Panc1 (cell line): ENCODE data around the gene USP24. TPM values are rescaled to one million over a fixed set of nuclear protein-coding genes. Genes with fewer than 3 reads are reported as not detected.
A peak's percentile ranks its signal among the peaks of the same experiment; 100 is the strongest.

ENCODE experiments used
- ATAC-seq: fragments of 200-7000 bp; cut with Tn5 transposase; 2 replicates; pipeline ENCODE4 v1.9.1; 2020; ENCODE audit warnings: mild to moderate bottlenecking, moderate library complexity
- BruUV-seq: library from RNA; stranded (reverse); fragments of 400-500 nt; replicated peaks from 2 replicates; lab custom pipeline; 2021; lab: Mats Ljungman, UMichigan
- CTCF ChIA-PET: fragments of 300-600 bp; sonication (Branson Sonifier 250); formaldehyde crosslinking; loops from one replicate; lab custom pipeline; 2022; ENCODE audit warnings: antibody characterized with exemption; lab: Charles Lee
- POLR2A ChIA-PET: fragments of 300-600 bp; sonication (Branson Sonifier 250); formaldehyde crosslinking; loops from one replicate; lab custom pipeline; 2022; ENCODE audit warnings: antibody characterized with exemption; lab: Charles Lee
- DNase-seq: peaks from one replicate; pipeline ENCODE4 v3.0.0-alpha.2; 2010; ENCODE audit warnings: low read depth, low spot score
- H3K27ac ChIP-seq: 2 replicates; pipeline ENCODE4 v1.5.1; 2011; ENCODE audit warnings: mild to moderate bottlenecking, low read length, inconsistent platforms
- H3K27me3 ChIP-seq: fragments of 200-500 bp; sonication (Bioruptor generic); 2 replicates; pipeline ENCODE4 v1.6.0; 2014; ENCODE audit warnings: low read length, inconsistent platforms; ENCODE audit not compliant: control insufficient read depth, insufficient read depth
- H3K36me3 ChIP-seq: fragments of 200-500 bp; sonication (Bioruptor generic); 2 replicates; pipeline ENCODE4 v1.5.1; 2014; ENCODE audit warnings: inconsistent platforms, mild to moderate bottlenecking, low read length, moderate library complexity; ENCODE audit not compliant: control insufficient read depth, insufficient read depth
- H3K4me1 ChIP-seq: 2 replicates; pipeline ENCODE4 v1.5.1; 2011; ENCODE audit warnings: inconsistent platforms, mild to moderate bottlenecking, low read length, moderate library complexity; ENCODE audit not compliant: control insufficient read depth, insufficient read depth
- H3K4me3 ChIP-seq, 2 experiments: 2 replicates each; pipeline ENCODE4 v1.5.1; 2011 to 2012; ENCODE audit warnings: low read depth in 2 of 2, low read length in 2 of 2, mild to moderate bottlenecking in 2 of 2, inconsistent platforms in 1 of 2, moderate library complexity in 1 of 2
- H3K9me3 ChIP-seq: fragments of 200-500 bp; sonication (Bioruptor generic); 2 replicates; pipeline ENCODE4 v1.5.1; 2014; ENCODE audit warnings: low read depth, mild to moderate bottlenecking, inconsistent platforms, low read length, moderate library complexity; ENCODE audit not compliant: control insufficient read depth, insufficient read depth
- CTCF ChIP-seq: fragments of 450-650 bp; IDR thresholded peaks from 2 replicates; pipeline ENCODE4 v1.5.1; 2017; ENCODE audit warnings: mild to moderate bottlenecking
- POLR2AphosphoS5 ChIP-seq: IDR thresholded peaks from 2 replicates; pipeline ENCODE4 v1.6.1; 2012; ENCODE audit warnings: mild to moderate bottlenecking, low read depth, low read length, moderate library complexity
- REST ChIP-seq, 2 experiments: IDR thresholded peaks; 2 replicates each; pipeline ENCODE4 v1.6.1; 2011 to 2012; ENCODE audit warnings: low read depth in 2 of 2, control low read depth in 1 of 2, low read length in 1 of 2, mild to moderate bottlenecking in 1 of 2, moderate library complexity in 1 of 2; ENCODE audit not compliant: insufficient read depth in 1 of 2
- SIN3A ChIP-seq: IDR thresholded peaks from 2 replicates; pipeline ENCODE4 v1.6.1; 2012; ENCODE audit warnings: low read depth, mild to moderate bottlenecking, low read length, moderate library complexity, borderline replicate concordance; ENCODE audit not compliant: insufficient read depth
- TCF7L2 ChIP-seq: IDR thresholded peaks from 2 replicates; pipeline ENCODE4 v1.6.1; 2011; ENCODE audit warnings: mild to moderate bottlenecking, low read depth, low read length, inconsistent platforms
- in situ Hi-C: cut with HindIII; loops from 2 replicates; pipeline ENCODE4 v1.10.0; 2016; ENCODE audit warnings: low sequenced_read_pairs, low pct_unique_long_range_greater_than_20kb
- intact Hi-C: fragments of 100-400 bp; cut with micrococcal nuclease; formaldehyde crosslinking; loops from one replicate; pipeline ENCODE4 v1.10.0; 2022; ENCODE audit not compliant: unreplicated experiment
- total RNA-seq: library from RNA; stranded (reverse); gene quantifications from one replicate; pipeline ENCODE4 v1.2.1, GENCODE V29; 2021; ENCODE audit not compliant: unreplicated experiment

USP24 gene
- total RNA-seq, 1 experiment from 2014 or later: 52.2 TPM

- H3K4me1 ChIP-seq: no peaks in the 10 kb centered on the region
- ATAC-seq: 0 out of 2 replicates have a peak, but pooled peaks have one; percentile 22
- POLR2A ChIA-PET: no interaction called here
- no peaks in the 10 kb centered on the region for H3K9me3 ChIP-seq
- CTCF ChIA-PET: interaction anchor here (1.6 kb wide), 1 partner anchor 104 kb away, joined by 4 read pairs; no protein-coding TSS in a partner anchor
- H3K27ac ChIP-seq: no peak overlapping the region
- TF ChIP-seq SIN3A: no peak
- no peak for TF ChIP-seq REST (IDR thresholded peaks at IDR 0.05; ENCODE audit: insufficient read depth in 1 of 2, low read depth in 2 of 2, low read length in 1 of 2)
- no peak for TF ChIP-seq CTCF
- TF ChIP-seq TCF7L2: no peak
- TF ChIP-seq POLR2AphosphoS5: no peak
- no TSS peak for BruUV-seq
- no peak for DNase-seq
- H3K27me3 ChIP-seq: no peaks in the 10 kb centered on the region
- intact Hi-C loops: no loop called here
- no peak overlapping the region for H3K4me3 ChIP-seq
- in situ Hi-C loops: no loop called here
- no peaks in the 10 kb centered on the region for H3K36me3 ChIP-seq
Measured at GRCh38 chr1:55048453-55049270, 166.5 kb downstream of the USP24 start.

GRCh38 chr1:55047611-55048010, 167.6 kb downstream of the USP24 start:
- no peak overlapping the region for H3K4me3 ChIP-seq
- BruUV-seq: no TSS peak
- ChIA-PET CTCF (interaction anchor here (0.6 kb wide), 1 partner anchor 30 kb away, joined by 3 read pairs; no protein-coding TSS in a partner anchor), POLR2A (no interaction called here)
- no peak for TF ChIP-seq SIN3A
- TF ChIP-seq CTCF: no peak
- TF ChIP-seq TCF7L2: no peak
- no peak for TF ChIP-seq REST (IDR thresholded peaks at IDR 0.05; ENCODE audit: insufficient read depth in 1 of 2, low read depth in 2 of 2, low read length in 1 of 2)
- TF ChIP-seq POLR2AphosphoS5: no peak
- DNase-seq (no peak), ATAC-seq (no peak)
- intact Hi-C loops: no loop called here
- no peaks in the 10 kb centered on the region for H3K9me3 ChIP-seq
- no peaks in the 10 kb centered on the region for H3K27me3 ChIP-seq
- H3K4me1 ChIP-seq: no peaks in the 10 kb centered on the region
- in situ Hi-C loops: no loop called here
- no peak overlapping the region for H3K27ac ChIP-seq
- H3K36me3 ChIP-seq: no peaks in the 10 kb centered on the region
